Right renal pelvis (tissue), 4 donors: ENCODE results near the gene SAPCD2. TPM values are rescaled to one million over a fixed set of nuclear protein-coding genes. Genes with fewer than 3 reads are reported as not detected.
"Not testable (repeated sequence)": the region's sequence is repeated elsewhere in the genome, so short reads cannot be mapped to it uniquely, and the experiment has no call there.

ENCODE experiments used
- DNase-seq, 4 donors: peaks; one replicate each; pipeline ENCODE4 v3.0.0-alpha.2; 2013; ENCODE audit warnings: low read depth in 4 of 4, low spot score in 3 of 4, missing footprints in 1 of 4
- polyA plus RNA-seq, 4 donors: library from polyadenylated mRNA; unstranded; fragments of 120-200 nt; gene quantifications; one replicate each; pipeline ENCODE4 v1.2.1, GENCODE V29; 2013; ENCODE audit not compliant: insufficient read length in 4 of 4

SAPCD2 gene
- polyA plus RNA-seq, 4 donors = 5.4 to 9.5 (median 6.0) TPM

- peak in 1 of 4 donors; percentile 74 for DNase-seq
Observed at GRCh38 chr9:137034709-137035506, 35.4 kb downstream of the SAPCD2 start.

- DNase-seq = no peak
Observed at GRCh38 chr9:137034039-137034708, 36.2 kb downstream of the SAPCD2 start.

GRCh38 chr9:137033481-137033880 lies 36.9 kb downstream of the SAPCD2 start:
- DNase-seq = not testable (repeated sequence)

GRCh38 chr9:137032858-137033257 lies 37.5 kb downstream of the SAPCD2 start:
- no peak for DNase-seq

GRCh38 chr9:137031904-137032640 lies 38.3 kb downstream of the SAPCD2 start, which contains the start of gene FUT7:
Gene FUT7, minus strand, starts transcription at chr9:137032088. Its CDS starts 97 bp downstream, at chr9:137031991.
- DNase-seq = no peak

GRCh38 chr9:137030538-137031527 lies 39.5 kb downstream of the SAPCD2 start:
- no peak for DNase-seq

GRCh38 chr9:137030006-137030405 lies 40.4 kb downstream of the SAPCD2 start:
- DNase-seq = no peak

- DNase-seq = no peak
Observed at GRCh38 chr9:137029058-137029936, 41.1 kb downstream of the SAPCD2 start.

GRCh38 chr9:137028263-137029057 lies 41.9 kb downstream of the SAPCD2 start:
- DNase-seq = no peak

- no peak for DNase-seq
Observed at GRCh38 chr9:137027369-137028262, 42.7 kb downstream of the SAPCD2 start, which contains the start of gene ABCA2. Gene ABCA2, minus strand, starts transcription at chr9:137028237. Its CDS starts 97 bp downstream, at chr9:137028140.

- no peak for DNase-seq
Observed at GRCh38 chr9:137026828-137027227, 43.5 kb downstream of the SAPCD2 start.

GRCh38 chr9:137026384-137026783 lies 44.0 kb downstream of the SAPCD2 start:
- DNase-seq = no peak

- DNase-seq = peak in 3 of 4 donors; percentile 62 to 74 (median 66)
Observed at GRCh38 chr9:137025517-137025966, 44.8 kb downstream of the SAPCD2 start.

GRCh38 chr9:137023583-137023991 lies 46.8 kb downstream of the SAPCD2 start:
- DNase-seq = no peak

GRCh38 chr9:137023157-137023556 lies 47.2 kb downstream of the SAPCD2 start:
- no peak for DNase-seq

- DNase-seq = no peak
Observed at GRCh38 chr9:137022662-137023008, 47.7 kb downstream of the SAPCD2 start.
